NCI-H748 (cell line): ENCODE measurements around the gene ATPAF2.

Experiments used
- DNase-seq: peaks from one replicate; lab custom pipeline; 2025; ENCODE audit not compliant: unreplicated experiment; lab: John Stamatoyannopoulos, UW

Gene ATPAF2

GRCh38 chr17:18040261-18040858, 1.4 kb upstream of the ATPAF2 start:
- DNase-seq: no peak

DNA sequence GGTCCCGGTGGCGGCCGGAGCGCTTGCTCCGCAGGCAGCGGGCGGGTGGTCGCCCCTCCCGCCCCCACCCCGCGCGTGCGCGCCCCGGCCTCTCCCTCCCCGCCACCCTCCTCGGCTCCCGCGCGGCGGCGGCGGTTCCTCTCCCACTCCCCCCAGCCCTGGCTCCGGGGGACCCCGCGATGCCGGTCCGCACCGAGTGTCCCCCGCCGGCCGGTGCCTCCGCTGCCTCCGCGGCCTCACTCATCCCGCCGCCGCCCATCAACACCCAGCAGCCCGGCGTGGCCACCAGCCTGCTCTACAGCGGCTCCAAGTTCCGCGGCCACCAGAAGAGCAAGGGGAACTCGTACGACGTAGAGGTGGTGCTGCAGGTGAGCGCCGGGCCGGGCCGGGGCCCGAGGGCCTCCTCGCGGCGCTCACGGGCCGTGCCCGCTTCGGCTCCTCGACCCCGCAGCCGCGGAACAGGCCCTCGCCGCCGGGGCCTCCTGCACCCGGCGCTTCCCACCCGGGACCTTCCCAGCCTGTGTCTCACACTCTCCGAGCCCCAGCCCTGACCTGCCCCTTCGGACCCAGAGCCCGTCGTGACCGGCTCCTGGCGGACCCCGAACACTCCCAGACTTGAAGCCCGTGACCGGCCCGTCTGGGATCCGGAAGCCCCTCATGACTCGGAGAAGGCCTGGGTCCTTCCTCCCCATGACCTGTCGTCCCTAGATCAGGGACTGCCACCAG, 730 bp upstream of the ATPAF2 start:
- DNase-seq: peak; percentile 75

GRCh38 chr17:18038149-18038850, 668 bp downstream of the ATPAF2 start:
- no peak for DNase-seq

- DNase-seq: no peak
Observed at GRCh38 chr17:18037486-18037885, 1.5 kb downstream of the ATPAF2 start.

GRCh38 chr17:18035704-18036103, 3.3 kb downstream of the ATPAF2 start:
- peak; percentile 19 for DNase-seq

DNA sequence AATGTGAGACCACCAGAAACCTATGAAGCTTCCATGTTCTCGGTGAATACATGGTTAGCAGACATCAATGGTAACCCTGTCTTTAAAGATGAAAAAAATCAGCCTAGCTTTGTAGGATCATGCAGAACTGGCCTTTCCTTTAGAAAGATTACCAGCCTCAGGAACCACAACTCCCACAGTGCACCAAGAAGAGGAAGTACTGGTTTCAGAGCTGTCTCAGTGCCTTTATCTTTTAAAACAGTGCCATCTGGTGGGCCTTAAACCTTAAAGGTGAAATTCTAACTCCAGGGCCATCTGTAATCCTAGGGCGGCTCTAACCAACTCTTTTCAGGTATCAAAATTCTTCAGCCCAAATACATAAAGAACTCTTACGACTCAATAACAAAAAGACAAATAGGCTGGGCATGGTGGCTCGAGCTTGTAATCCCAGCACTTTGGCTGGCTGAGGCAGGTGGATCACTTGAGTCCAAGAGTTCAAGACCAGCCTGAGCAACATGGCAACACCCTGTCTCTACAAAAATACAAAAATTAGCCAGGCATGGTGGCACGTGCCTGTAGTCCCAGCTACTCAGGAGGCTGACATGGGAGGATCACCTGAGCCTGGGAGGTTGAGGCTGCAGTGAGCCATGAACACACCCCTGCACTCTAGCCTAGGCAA, 5.4 kb downstream of the ATPAF2 start:
- DNase-seq: peak; percentile 90

DNA sequence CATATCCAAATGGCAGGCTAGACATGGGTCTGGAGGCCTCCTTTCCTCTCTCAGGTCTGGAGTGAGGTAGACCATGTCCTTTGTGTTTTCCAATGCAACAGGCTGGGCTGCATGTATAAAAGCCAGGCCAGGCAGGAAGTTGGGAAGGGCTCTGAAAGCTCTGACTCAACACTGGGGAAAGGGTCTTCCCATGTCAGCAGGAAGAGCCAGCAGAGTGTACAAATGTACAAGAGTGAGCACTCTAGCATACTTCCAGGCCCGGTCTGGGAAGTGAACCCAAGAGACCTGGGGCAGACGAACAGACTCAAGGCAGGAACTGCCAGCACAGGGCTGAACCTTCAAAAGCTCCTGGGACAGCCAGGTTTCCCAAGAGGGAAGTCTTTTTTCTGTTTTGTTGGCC, 7.0 kb downstream of the ATPAF2 start:
- DNase-seq: no peak

GRCh38 chr17:18028952-18029540, 9.9 kb downstream of the ATPAF2 start:
- no peak for DNase-seq

GRCh38 chr17:18028114-18028951, 10.6 kb downstream of the ATPAF2 start:
- peak; percentile 96 for DNase-seq

DNA sequence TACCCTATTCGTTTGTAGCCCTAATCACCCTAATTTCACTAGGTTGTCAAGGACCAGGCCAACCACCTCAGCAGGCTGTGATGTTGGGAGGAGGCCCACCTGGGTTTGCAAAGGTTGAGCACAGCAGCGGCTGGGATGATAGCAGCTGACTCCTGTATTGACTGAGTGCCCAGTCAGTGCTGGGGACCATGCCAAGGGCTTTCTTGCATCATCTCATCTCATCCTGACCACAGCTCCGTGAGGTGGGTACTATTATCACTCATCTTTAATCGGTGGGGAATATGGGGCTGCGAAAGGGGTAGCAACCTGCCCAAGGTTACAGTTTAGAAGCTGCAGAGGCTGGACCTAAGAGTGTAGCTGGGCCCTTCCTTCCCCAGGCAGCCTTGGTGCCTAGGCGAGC, 11.7 kb downstream of the ATPAF2 start:
- peak; percentile 93 for DNase-seq

- DNase-seq: peak; percentile 73
Observed at GRCh38 chr17:18025945-18026776, 12.8 kb downstream of the ATPAF2 start.

GRCh38 chr17:18025241-18025944, 13.6 kb downstream of the ATPAF2 start:
- DNase-seq: no peak

DNA sequence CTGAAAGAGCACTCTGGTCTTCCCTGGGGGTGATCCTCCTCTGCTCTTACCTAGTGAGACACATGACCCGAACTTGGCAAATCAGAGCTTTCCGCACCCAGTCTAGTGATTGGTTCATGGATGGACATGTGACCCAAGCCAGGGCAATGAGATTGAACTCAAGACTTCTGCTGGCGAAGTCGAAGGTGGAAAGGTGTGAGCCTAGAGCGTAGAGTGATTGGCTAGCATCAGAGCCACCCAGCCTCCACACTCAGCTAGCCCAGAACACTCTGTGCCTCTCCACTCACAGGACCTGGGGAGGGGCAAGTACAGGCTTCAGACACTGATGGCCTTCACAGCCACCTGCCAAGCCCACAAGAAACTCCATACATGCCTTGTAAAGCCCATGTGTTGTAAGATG, 17.6 kb downstream of the ATPAF2 start:
- no peak for DNase-seq

- DNase-seq: no peak
Observed at GRCh38 chr17:18020971-18021370, 18.0 kb downstream of the ATPAF2 start.

DNA sequence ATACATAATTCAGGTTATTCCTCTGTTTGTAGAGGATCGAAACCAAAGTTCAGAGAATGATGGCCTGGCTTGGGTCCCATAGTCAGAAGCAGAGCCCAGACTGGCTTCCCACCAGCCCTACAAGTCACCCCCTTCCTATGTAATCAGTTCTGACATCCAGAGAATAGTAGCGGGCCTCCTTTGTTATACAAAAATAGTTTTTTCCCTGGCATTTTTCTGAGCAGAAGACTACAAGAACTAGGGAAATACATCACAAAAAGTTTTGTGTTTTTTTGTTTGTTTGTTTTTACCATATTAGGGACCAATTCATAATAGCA, 19.2 kb downstream of the ATPAF2 start:
- no peak for DNase-seq

GRCh38 chr17:18018411-18018921, 20.5 kb downstream of the ATPAF2 start:
- DNase-seq: no peak

DNA sequence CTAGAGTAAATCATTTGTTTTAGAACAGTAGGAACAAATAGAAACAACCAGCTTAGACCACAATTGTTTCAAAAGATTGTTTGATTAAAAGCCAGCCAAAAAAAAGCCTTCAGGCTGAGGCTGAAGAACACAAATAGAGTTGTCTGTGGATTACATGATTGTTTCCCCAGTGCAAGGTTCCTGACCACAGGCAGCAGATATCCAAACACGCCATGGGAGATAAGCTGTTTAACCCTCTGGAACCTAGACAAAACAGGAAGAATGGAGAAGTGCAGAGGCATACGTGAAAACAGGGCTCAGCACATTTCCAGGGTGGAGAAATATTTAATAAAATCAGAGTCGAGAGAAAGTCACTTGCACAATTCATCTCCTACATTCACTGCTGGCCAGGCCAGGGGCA, 21.0 kb downstream of the ATPAF2 start:
- DNase-seq: no peak

GRCh38 chr17:18016426-18016825, 22.5 kb downstream of the ATPAF2 start:
- no peak for DNase-seq

DNA sequence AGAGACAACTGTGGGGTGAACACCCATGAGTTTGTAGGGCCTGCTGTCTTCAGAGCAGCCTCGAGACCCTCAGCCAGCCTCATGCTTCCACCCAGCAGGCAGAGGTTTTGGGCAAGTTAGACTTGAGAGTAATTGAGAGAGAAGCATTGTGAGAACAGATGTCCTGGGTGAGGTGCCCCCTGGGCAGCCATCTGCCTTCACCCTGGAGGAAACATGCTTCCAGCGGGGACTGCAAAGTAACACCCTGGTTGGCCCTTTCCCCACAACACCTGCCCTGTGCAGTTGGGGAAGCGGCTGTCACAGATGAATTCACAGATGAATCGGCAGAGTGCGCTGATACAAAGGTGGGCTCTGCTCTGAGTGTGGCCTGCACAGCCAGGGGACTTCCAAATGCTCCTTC, 23.4 kb downstream of the ATPAF2 start:
- no peak for DNase-seq
